ENCODE results near the gene CYB5R2. TPM values are rescaled to one million over a fixed set of nuclear protein-coding genes. Genes with fewer than 3 reads are reported as not detected.

CYB5R2 gene
- total RNA-seq, 1 donor from 2014 or later: 25.9 TPM

DNA sequence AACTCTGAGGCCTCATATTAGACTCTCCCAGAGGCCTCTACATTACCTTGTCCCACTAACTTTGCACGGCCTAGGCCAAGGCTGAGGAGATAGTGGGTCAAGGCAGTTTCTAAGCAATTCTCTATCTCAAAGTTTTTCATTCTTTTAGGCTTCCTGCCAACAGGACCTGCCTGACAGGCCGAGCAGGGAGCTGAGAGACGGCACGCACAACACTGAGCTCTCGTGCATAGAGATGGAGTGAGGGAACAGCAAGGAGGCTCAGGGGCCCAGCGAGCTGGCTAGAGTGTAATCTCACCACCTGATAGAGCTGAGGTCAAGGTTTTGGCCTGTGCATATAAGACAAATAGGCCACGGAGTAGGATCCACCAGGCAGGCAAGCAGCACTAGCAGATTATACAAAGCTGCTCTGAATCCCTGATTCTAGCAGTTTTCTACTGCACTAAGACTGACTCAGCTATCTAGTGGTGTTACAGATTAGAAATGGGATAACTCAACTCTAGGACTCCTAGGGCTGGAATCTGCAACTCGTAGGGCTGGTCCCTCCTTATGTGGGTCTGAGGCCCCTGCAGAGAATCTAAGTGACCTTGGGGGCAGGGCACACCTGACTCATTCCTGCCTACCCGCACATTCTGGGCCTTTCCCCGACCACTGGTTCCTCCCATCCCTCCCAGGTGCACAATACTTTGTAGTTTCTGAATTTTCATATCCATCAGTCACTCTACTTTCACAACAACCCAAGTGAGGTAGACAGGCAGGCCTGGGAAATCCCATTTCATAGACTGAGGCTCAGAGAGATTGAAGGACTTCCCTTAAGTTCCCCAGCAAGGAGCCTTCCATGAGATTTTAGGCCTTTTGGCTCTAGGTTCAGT is 1.7 kb downstream of the CYB5R2 start:
- CTCF ChIA-PET: interaction anchor here (0.6 to 2.8 kb wide), 4 partner anchors 19 to 574 kb away, joined by 3 to 10 read pairs (median 3); no protein-coding TSS in a partner anchor
- POLR2A ChIA-PET: interaction anchor here (0.6 to 3.6 kb wide), 4 partner anchors 127 to 175 kb away, joined by 3 to 19 read pairs (median 5); partner anchors contain the start of gene PPFIBP2
- Mint-ChIP-seq H3K4me1 (peaks cover 39% of the 10 kb centered on the region), H3K9me3 (no peaks in the 10 kb centered on the region), H3K36me3 (ENCODE audit: low read depth) (peaks cover 13% of the 10 kb centered on the region), H3K27ac (peak overlapping the region; percentile 86), H3K4me3 (peak overlapping the region; percentile 84), H3K27me3 (peaks cover 15% of the 10 kb centered on the region)
- DNase-seq (no peak), ATAC-seq (ENCODE audit: low read depth) (peak; percentile 53)
- intact Hi-C loops (cut with micrococcal nuclease): loop anchor here (1.0 to 5.0 kb wide), 2 partner anchors 175 to 316 kb away; partner anchors contain the start of gene EIF3F
- no peak for TF ChIP-seq CTCF (IDR thresholded peaks at IDR 0.05)

GRCh38 chr11:7670641-7671040 is 2.7 kb downstream of the CYB5R2 start:
- ATAC-seq (ENCODE audit: low read depth): no peak
- TF ChIP-seq CTCF (IDR thresholded peaks at IDR 0.05): no peak
- intact Hi-C loops (cut with micrococcal nuclease): loop anchor here (5.0 kb wide), 1 partner anchor 317 kb away; the partner anchor contains the start of gene EIF3F
- CTCF ChIA-PET: interaction anchor here (1.0 to 2.8 kb wide), 2 partner anchors 20 to 573 kb away, joined by 3 to 10 read pairs; no protein-coding TSS in a partner anchor
- Mint-ChIP-seq H3K4me3 (no peak overlapping the region), H3K4me1 (peaks cover 39% of the 10 kb centered on the region), H3K36me3 (ENCODE audit: low read depth) (peaks cover 18% of the 10 kb centered on the region), H3K9me3 (no peaks in the 10 kb centered on the region), H3K27ac (peak overlapping the region; percentile 86), H3K27me3 (peaks cover 11% of the 10 kb centered on the region)
- POLR2A ChIA-PET: interaction anchor here (1.1 to 1.4 kb wide), 2 partner anchors 150 to 174 kb away, joined by 3 to 5 read pairs; no protein-coding TSS in a partner anchor
- DNase-seq: no peak

DNA sequence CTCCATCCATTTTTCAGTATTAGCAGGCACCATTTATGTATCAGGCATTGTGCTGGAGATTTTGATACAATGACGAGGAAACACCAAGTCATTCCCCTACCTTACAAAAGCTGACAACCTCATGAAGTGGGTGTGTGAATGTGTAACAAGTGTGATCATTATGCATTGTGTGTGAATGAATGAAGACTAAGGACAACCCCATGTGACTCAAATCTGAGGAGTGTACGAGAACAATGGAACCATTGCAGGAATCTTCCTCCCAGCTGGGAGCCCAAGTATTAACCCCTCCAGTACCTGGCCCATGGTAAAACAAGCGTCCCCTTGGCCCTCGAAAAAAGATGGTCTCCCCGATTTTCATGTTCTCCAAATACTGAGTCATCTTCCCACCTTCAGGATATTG is 4.4 kb downstream of the CYB5R2 start:
- no peak for DNase-seq
- no peak for TF ChIP-seq CTCF (IDR thresholded peaks at IDR 0.05)
- Mint-ChIP-seq H3K36me3 (ENCODE audit: low read depth) (peaks cover 31% of the 10 kb centered on the region), H3K9me3 (no peaks in the 10 kb centered on the region), H3K27me3 (peaks cover under 1% of the 10 kb centered on the region), H3K27ac (no peak overlapping the region), H3K4me1 (peaks cover 33% of the 10 kb centered on the region), H3K4me3 (no peak overlapping the region)
- ChIA-PET CTCF (interaction anchor here (0.8 to 1.2 kb wide), 2 partner anchors 227 to 856 kb away, joined by 3 to 4 read pairs; no protein-coding TSS in a partner anchor), POLR2A (interaction anchor here (1.0 to 1.9 kb wide), 2 partner anchors 22 to 144 kb away, joined by 3 to 4 read pairs; no protein-coding TSS in a partner anchor)
- intact Hi-C loops (cut with micrococcal nuclease): loop anchor here (5.0 kb wide), 1 partner anchor 527 kb away; no protein-coding TSS in a partner anchor
- no peak for ATAC-seq (ENCODE audit: low read depth)

DNA sequence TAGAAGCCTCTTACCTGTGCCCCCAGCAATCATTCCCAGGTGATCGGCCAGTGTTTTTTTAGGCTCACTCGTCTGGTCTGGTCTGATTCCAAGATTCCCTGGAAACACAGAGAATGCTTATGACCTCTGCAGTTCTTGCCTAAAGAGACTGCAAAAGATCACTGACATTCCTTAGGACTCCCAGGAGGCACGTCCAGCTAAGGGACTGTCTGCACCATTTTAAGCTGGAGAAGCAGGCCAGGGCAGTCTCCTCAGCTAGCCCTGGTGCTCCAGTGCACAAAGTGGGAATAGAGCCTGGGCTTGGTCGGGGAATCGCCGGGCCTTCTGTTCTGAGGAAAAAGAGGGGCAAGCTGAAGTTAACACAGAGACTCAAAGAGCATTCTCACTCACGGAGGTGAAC is 4.8 kb downstream of the CYB5R2 start:
- H3K4me1 Mint-ChIP-seq: peaks cover 32% of the 10 kb centered on the region
- TF ChIP-seq CTCF (IDR thresholded peaks at IDR 0.05): no peak
- no peaks in the 10 kb centered on the region for H3K9me3 Mint-ChIP-seq
- H3K27ac Mint-ChIP-seq: no peak overlapping the region
- ATAC-seq (ENCODE audit: low read depth): no peak
- no peak for DNase-seq
- CTCF ChIA-PET: no interaction called here
- intact Hi-C loops (cut with micrococcal nuclease): loop anchor here (5.0 kb wide), 1 partner anchor 526 kb away; no protein-coding TSS in a partner anchor
- POLR2A ChIA-PET: interaction anchor here (1.9 kb wide), 1 partner anchor 22 kb away, joined by 4 read pairs; no protein-coding TSS in a partner anchor
- H3K4me3 Mint-ChIP-seq: no peak overlapping the region
- H3K36me3 Mint-ChIP-seq (ENCODE audit: low read depth): peaks cover 34% of the 10 kb centered on the region
- no peaks in the 10 kb centered on the region for H3K27me3 Mint-ChIP-seq

- peaks cover 37% of the 10 kb centered on the region for H3K36me3 Mint-ChIP-seq (ENCODE audit: low read depth)
- DNase-seq: no peak
- H3K4me1 Mint-ChIP-seq: peaks cover 22% of the 10 kb centered on the region
- no peak overlapping the region for H3K4me3 Mint-ChIP-seq
- intact Hi-C loops (cut with micrococcal nuclease): loop anchor here (5.0 kb wide), 1 partner anchor 525 kb away; no protein-coding TSS in a partner anchor
- no peak overlapping the region for H3K27ac Mint-ChIP-seq
- no peak for TF ChIP-seq CTCF (IDR thresholded peaks at IDR 0.05)
- H3K9me3 Mint-ChIP-seq: no peaks in the 10 kb centered on the region
- no peak for ATAC-seq (ENCODE audit: low read depth)
- H3K27me3 Mint-ChIP-seq: no peaks in the 10 kb centered on the region
- ChIA-PET CTCF (interaction anchor here (1.1 to 3.8 kb wide), 5 partner anchors 20 to 569 kb away, joined by 3 to 29 read pairs (median 5); no protein-coding TSS in a partner anchor), POLR2A (no interaction called here)
Measured at GRCh38 chr11:7667460-7667859, 5.8 kb downstream of the CYB5R2 start.

All from activated B cell treated with CpG ODN at 0.5 μM for 24 hours (primary cell).